Cortex of kidney (tissue), 1 donor: Measurements from ENCODE around the gene CCL20.
"Not testable (repeated sequence)": the region's sequence is repeated elsewhere in the genome, so short reads cannot be mapped to it uniquely, and the experiment has no call there.

Experiments
- DNase-seq: peaks from one replicate; lab custom pipeline; 2025; lab: John Stamatoyannopoulos, UW

CCL20 gene

GRCh38 chr2:227834423-227834822 lies 20.8 kb downstream of the CCL20 start:
- DNase-seq, result no peak

DNA sequence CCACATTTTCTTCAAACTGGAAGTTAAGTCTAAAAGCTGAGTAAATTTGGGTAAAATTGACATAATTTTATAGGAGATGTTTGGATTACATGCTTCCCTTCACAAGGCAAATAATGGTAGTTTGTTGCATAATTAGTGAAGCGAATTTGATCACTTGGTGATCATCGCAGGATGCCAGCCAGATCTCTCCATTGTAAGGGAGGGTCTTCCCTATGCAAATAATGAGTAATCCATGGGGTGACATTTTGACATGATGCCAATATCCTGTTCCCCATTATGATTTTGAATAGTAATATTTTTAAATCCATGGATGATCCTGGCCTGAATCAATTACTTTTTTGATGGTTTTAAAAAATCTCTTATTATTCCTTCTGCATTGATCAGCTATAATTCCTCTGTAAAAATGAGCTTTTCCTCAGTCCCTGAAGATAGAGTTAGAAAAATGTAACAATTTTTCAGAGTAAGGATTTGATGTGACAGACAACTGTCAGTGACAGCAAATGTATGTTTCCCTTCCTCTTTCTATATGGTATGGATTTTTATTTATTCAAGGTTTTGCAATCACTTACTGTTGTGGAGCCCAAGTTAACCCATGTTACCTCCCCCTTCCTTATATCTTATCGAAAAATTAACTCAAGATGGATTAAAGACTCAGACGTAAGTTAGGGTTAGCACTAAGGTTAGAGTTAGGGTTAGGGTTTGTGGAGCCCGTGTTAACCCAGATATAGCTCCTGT lies 21.4 kb downstream of the CCL20 start:
- no peak for DNase-seq

DNA sequence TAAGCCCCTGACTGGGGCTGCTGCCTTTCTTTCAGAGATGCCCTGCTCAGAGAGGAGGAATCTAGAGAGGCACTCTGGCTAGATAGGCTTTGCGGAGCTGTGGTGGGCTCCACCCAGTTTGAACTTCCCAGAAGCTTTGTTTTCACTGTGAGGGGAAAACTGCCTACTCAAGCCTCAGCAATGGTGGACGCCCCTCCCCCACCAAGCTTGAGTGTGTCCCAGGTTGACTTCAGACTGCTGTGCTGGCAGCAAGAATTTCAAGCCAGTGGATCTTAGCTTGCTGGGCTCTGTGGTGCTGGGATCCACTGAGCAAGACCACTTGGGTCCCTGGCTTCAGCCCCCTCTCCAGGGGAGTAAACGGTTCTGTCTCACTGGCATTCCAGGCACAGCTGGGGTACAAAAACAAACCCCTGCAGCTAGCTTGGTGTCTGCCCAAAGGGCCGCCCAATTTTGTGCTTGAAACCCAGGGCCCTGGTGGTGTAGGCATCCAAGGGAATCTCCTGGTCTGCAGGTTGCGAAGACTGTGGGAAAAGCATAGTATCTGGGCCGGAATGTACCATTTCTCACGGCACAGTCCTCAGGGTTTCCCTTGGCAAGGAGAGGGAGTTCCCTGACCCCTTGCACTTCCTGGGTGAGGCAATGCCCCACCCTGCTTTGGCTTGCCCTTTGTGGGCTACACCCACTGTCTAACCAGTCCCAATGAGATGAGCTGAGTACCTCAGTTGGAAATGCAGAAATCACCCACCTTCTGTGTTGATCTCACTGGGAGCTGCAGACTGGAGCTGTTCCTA lies 25.9 kb downstream of the CCL20 start:
- not testable (repeated sequence) for DNase-seq

DNA sequence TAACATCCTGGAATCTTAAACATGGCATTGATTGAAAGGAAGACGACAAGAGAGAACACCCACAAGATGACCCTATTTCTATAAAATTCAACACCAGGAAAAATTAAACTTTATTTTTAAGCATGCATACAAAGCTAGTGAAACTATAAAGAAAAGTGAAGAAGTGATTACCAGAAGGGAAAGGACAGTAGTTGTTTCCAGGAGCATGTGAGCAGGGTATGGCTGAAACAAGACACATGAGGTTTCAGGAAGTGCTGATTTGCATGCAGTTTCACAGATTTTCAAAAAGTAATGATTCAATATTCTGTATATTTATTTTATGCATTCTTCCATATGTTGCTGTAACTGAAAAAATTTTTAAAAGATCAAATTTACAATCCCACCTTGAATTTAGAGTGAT lies 33.2 kb downstream of the CCL20 start:
- no peak for DNase-seq

- no peak for DNase-seq
Measured at GRCh38 chr2:227848146-227848545, 34.5 kb downstream of the CCL20 start.

DNA sequence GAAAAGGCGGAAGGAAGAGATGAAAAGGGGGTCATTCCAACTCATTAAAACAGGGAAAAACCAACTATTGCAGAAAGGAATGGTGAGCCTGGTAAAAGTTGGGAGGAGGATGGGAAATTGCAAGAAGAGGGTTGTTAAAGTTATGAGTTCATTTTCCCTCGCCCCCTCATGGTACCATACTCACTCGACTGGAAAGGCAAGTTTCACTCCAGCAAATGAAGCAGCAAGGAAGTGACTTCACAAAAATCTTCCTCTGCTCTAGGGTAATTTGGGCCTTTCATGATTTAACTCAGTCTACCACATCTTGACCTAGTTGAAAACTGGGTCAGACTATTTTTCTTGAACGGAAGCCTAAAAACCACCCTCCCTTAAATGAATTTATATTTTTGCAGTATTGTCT lies 34.9 kb downstream of the CCL20 start:
- no peak for DNase-seq

GRCh38 chr2:227849906-227850305 lies 36.3 kb downstream of the CCL20 start:
- no peak for DNase-seq

DNA sequence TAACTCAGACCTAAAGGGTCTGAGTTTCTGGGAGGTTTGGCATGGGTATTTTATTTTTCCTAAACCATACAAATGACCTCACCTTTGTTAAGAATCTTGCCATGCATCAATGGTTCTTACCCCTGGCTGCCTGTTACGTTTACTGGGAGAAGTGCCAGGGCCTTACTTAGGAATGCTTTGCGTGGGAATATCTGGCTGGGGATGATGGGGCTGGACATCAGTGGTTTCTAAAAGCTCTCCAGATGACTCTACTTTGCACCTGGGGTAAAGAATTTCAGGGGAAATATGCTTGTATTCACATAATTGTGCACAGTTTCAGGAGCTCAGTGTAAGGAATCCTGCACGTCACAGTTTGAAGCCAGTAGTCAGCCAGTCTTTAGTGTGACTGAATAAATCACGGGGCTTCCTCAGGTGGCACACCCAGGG lies 39.6 kb downstream of the CCL20 start:
- DNase-seq, result no peak

DNA sequence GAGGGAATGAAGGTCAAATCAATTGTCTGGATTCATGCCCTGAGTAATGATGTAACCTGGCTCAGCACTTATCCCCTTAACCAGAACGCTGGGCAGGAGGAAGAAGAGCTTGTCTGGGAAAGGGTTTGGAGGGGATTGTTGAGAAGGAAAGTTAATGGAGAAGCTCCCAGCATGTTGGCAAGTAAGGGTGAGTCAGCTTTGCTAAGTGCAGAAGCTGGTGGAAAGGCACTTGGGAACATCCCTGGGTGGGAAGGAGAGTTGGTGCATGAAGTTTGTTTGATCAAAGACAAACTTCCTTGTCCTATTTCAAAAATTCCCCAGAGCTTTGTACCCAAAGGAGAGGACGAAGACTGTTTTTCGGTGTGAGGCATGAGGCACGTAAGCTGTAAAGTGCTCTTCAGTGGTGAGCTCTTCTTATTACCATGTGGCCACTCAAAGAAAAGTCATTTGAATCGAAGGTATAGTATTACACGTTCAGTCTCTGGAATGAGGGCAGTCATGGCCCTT lies 40.2 kb downstream of the CCL20 start:
- no peak for DNase-seq

DNA sequence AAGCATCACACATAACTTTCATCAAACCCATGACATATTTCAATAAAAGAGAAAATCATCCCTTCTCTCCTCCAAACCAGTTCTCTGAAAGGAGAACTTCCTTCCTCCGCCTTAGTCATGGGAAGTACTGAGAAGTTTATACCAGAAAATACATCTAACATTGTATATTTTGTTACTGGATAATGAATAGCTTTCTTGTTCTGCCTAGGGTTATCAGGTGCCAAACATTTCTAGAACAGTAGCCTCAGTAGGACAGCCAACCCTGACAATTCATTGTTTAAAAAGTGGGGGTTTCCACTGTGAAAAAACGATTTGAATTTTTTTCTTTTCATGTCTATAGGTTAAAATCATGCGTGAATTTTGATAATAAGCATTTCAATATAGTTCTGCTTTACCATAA lies 41.8 kb downstream of the CCL20 start:
- DNase-seq, result no peak

GRCh38 chr2:227856697-227857096 lies 43.1 kb downstream of the CCL20 start:
- no peak for DNase-seq

DNA sequence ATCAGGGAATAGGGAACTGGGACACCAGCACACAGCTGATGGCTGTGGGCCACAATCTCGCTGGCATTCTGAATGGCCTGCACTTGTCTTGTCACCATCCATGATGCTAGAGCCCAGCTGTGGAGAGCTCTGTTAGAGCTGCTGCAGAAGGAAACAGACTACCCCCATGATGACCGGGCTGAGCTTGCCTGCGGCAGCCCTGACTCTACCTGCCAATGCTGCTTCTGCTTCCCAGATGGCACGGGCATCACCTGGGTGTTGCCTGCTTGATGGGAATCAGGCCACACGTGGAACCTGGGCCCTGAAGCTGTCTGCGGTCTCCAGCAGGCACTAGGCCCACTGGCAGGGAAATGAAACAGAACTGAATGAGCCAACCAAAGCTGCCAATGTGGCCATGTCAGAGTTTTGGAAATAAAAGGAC lies 46.6 kb downstream of the CCL20 start:
- no peak for DNase-seq

GRCh38 chr2:227861011-227861410 lies 47.4 kb downstream of the CCL20 start:
- DNase-seq, result no peak

DNA sequence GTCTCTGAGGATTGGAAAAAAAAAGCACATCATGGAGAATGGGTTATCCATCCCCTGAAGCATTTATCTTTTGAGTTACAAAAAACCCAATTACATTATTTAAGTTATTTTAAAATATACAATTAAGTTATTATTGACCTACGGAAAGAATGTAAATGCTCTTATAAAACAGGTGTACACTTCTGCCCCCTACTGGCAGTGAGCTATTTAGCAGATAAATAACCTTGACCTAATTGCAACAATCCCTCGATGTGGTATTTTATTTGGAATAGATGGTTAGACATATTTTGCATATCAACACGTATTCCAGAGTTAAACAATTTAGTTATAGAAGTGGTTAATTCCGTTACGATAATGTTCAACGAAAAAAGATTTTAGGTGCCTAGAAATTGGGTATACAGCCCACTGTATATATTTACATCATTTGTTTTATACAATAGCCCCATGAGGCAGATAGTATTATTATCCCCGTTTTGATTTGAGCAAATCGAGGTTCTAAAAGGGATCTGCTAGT lies 48.6 kb downstream of the CCL20 start:
- no peak for DNase-seq

DNA sequence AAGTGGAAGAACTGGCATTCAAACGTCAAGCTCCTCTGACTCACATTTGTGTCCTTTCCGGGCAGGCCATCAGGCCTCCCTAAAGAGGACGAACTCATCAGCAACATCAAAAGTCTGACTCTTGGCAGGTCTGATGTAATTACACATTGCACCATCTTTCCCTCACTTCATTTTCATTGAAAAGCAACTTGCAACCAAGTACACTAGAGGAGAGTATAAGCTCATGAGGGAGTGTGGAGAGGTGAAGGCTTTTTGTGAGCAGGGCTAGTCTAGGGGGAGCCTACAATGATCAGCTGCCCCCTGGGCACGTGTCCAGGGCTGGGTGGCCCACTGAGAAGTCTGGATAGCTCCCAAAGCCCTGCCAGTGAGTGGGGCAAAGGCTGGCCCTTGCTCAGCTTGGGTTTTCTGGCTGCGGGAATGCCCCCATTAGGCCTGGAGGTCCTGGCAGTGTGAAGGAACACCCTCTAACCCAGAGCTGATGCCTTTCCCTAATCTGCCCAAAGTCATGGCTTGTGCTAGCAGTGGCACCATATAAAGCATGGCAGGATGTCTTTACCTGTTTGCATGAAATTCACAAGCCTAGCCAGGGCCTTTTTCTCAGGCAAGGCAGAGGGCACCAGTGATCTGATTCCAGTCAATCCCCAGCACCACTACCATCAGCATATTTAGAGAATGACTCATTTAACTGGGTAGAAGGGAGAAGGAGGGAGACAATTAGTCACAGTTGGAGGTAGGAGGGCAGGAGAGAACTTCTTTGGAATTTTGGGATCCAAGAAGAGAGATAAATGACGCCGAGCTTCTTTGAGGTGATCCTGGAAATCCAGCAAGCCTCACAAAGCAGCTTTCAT lies 49.3 kb downstream of the CCL20 start:
- DNase-seq, result no peak

- DNase-seq, result no peak
Measured at GRCh38 chr2:227864161-227864756, 50.6 kb downstream of the CCL20 start.

DNA sequence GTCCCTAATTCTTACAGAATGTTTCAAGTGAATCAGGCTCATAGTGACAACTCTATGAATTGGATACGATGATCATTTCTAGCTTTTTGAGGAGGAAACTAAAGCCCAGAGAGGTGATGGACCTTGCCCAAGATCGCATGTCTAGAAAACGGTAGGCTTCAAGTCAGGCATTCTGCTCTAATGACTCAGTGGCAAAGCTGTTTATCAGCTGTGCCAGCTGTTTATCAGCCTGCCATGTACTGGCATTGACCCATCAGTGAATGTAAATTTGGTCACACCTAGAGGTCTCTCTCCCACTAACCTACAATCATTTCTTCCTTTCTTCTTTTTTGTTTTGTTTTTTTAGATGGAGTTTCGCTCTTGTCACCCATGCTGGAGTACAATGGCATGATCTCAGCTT lies 51.6 kb downstream of the CCL20 start:
- DNase-seq, result no peak
